NT2/D1 (cell line): Measurements from ENCODE around the gene PLCB1.

Source experiments
- DNase-seq: peaks from one replicate; pipeline ENCODE4 v3.0.0-alpha.2; 2011; ENCODE audit warnings: low read depth, low spot score
- H3K27me3 ChIP-seq: 2 replicates; pipeline ENCODE4 v1.6.0; 2011; ENCODE audit warnings: mild to moderate bottlenecking; ENCODE audit not compliant: insufficient read length, insufficient read depth
- H3K36me3 ChIP-seq: 2 replicates; pipeline ENCODE4 v1.6.1; 2011; ENCODE audit warnings: mild to moderate bottlenecking, low read length, mixed read lengths; ENCODE audit not compliant: insufficient read depth, insufficient read length
- H3K4me1 ChIP-seq: 2 replicates; pipeline ENCODE4 v1.5.1; 2011; ENCODE audit not compliant: insufficient read depth, insufficient read length
- H3K4me3 ChIP-seq: 2 replicates; pipeline ENCODE4 v1.5.1; 2011; ENCODE audit warnings: low read depth; ENCODE audit not compliant: insufficient read length
- H3K9ac ChIP-seq: 2 replicates; pipeline ENCODE4 v1.6.0; 2011; ENCODE audit warnings: low read depth; ENCODE audit not compliant: insufficient read length
- H3K9me3 ChIP-seq: 2 replicates; pipeline ENCODE4 v1.5.1; 2011; ENCODE audit warnings: mild to moderate bottlenecking, low read length; ENCODE audit not compliant: insufficient read depth
- SUZ12 ChIP-seq: IDR thresholded peaks from 2 replicates; pipeline ENCODE4 v1.6.1; 2011; ENCODE audit not compliant: insufficient read length, insufficient read depth; ENCODE audit errors: extremely low read depth
- YY1 ChIP-seq: IDR thresholded peaks from 2 replicates; pipeline ENCODE4 v1.6.1; 2011; ENCODE audit not compliant: insufficient read length, insufficient read depth
- ZNF274 ChIP-seq: IDR thresholded peaks from 2 replicates; pipeline ENCODE4 v1.6.1; 2011; ENCODE audit warnings: mild to moderate bottlenecking, low read depth, low read length

Gene PLCB1

GRCh38 chr20:8932192-8933165, 800.4 kb downstream of the PLCB1 start:
- DNase-seq, result no peak
- Histone ChIP-seq H3K4me3 (no peak overlapping the region), H3K27me3 (no peaks in the 10 kb centered on the region), H3K36me3 (no peaks in the 10 kb centered on the region), H3K9ac (no peak overlapping the region), H3K9me3 (no peaks in the 10 kb centered on the region), H3K4me1 (peaks cover 2% of the 10 kb centered on the region)
- no peak for TF ChIP-seq YY1
- TF ChIP-seq ZNF274, result no peak
- no peak for TF ChIP-seq SUZ12

GRCh38 chr20:8933381-8933807, 801.3 kb downstream of the PLCB1 start:
- TF ChIP-seq ZNF274 (no peak), YY1 (no peak), SUZ12 (no peak)
- DNase-seq, result no peak
- no peaks in the 10 kb centered on the region for H3K36me3 ChIP-seq
- H3K4me3 ChIP-seq, result no peak overlapping the region
- H3K9ac ChIP-seq, result no peak overlapping the region
- no peaks in the 10 kb centered on the region for H3K27me3 ChIP-seq
- H3K4me1 ChIP-seq, result peaks cover 2% of the 10 kb centered on the region
- H3K9me3 ChIP-seq, result no peaks in the 10 kb centered on the region

GRCh38 chr20:8934362-8934761, 802.3 kb downstream of the PLCB1 start:
- TF ChIP-seq ZNF274 (no peak), YY1 (no peak), SUZ12 (no peak)
- Histone ChIP-seq H3K9ac (no peak overlapping the region), H3K27me3 (no peaks in the 10 kb centered on the region), H3K4me1 (peaks cover 2% of the 10 kb centered on the region), H3K9me3 (no peaks in the 10 kb centered on the region), H3K36me3 (no peaks in the 10 kb centered on the region), H3K4me3 (no peak overlapping the region)
- no peak for DNase-seq
